GM12892 (cell line): ENCODE measurements around the gene ABCG5.

Experiments used
- POLR2A ChIP-seq: IDR thresholded peaks from 2 replicates; pipeline ENCODE4 v1.6.1; 2011; ENCODE audit warnings: low read depth, low read length, control low read depth
- POLR2AphosphoS5 ChIP-seq: IDR thresholded peaks from 2 replicates; pipeline ENCODE4 v1.6.1; 2011; ENCODE audit warnings: low read depth, low read length, control low read depth

- TF ChIP-seq POLR2A (no peak), POLR2AphosphoS5 (no peak)
These were observed 25.7 kb downstream of the ABCG5 start for GRCh38 chr2:43812947-43813346.
